ENCODE results near the gene RASD1.

GRCh38 chr17:17463821-17464220 is 32.4 kb downstream of the RASD1 start:
- TF ChIP-seq CTCF (IDR thresholded peaks at IDR 0.05) (no peak), POLR2A (IDR thresholded peaks at IDR 0.05) (no peak), POLR2AphosphoS5 (IDR thresholded peaks at IDR 0.05) (no peak), EP300 (IDR thresholded peaks at IDR 0.05; ENCODE audit: low read depth) (no peak)

Data from transverse colon (tissue), 4 donors.